Prostate gland (tissue), 2 donors: Measurements from ENCODE around the gene DLGAP1. TPM values are rescaled to one million over a fixed set of nuclear protein-coding genes. Genes with fewer than 3 reads are reported as not detected.

Experiments used
- DNase-seq: peaks from one replicate; pipeline ENCODE4 v3.0.0-alpha.2; 2019; ENCODE audit warnings: low spot score
- H3K27ac ChIP-seq, 2 donors: fragments of 200-600 bp; sonication (generic); 2 replicates each; pipeline ENCODE4 v1.5.1; 2017 to 2019
- H3K27me3 ChIP-seq: fragments of 200-600 bp; sonication (generic); replicated peaks from 2 replicates; pipeline ENCODE4 v1.5.1; 2019; ENCODE audit not compliant: insufficient read depth
- H3K36me3 ChIP-seq, 2 donors: fragments of 200-600 bp; sonication (generic); 1 replicate in 1 of 2; 2 replicates in 1 of 2; pipeline versions ENCODE4 v1.5.1 to v1.8.1; 2017 to 2019
- H3K4me1 ChIP-seq: fragments of 200-600 bp; sonication (generic); replicated peaks from 2 replicates; pipeline ENCODE4 v1.5.1; 2019
- H3K4me3 ChIP-seq, 2 donors: fragments of 200-600 bp; sonication (generic); 2 replicates each; pipeline ENCODE4 v1.5.1; 2017 to 2019
- H3K9me3 ChIP-seq: fragments of 200-600 bp; sonication (generic); 2 replicates; pipeline ENCODE4 v1.5.1; 2017
- POLR2A ChIP-seq: fragments of 450-650 bp; IDR thresholded peaks from one replicate; pipeline ENCODE4 v1.6.1; 2016; ENCODE audit warnings: antibody characterized with exemption, mild to moderate bottlenecking
- POLR2AphosphoS5 ChIP-seq: sonication (generic); formaldehyde crosslinking; IDR thresholded peaks from one replicate; pipeline ENCODE4 v1.6.1; 2017; ENCODE audit warnings: antibody characterized with exemption
- WGBS: methylation state at CpG from one replicate; pipeline ENCODE4 v1.1.5; 2018; 5-methylcytosine and 5-hydroxymethylcytosine counted together
- intact Hi-C: fragments of 100-400 bp; cut with DNase I; formaldehyde crosslinking; loops from one replicate; pipeline ENCODE4 v1.14.2; 2022
- total RNA-seq, 2 donors: library from RNA; depleted of rRNA; stranded (reverse); fragments of >200 nt; gene quantifications; one replicate each; pipeline ENCODE4 v1.1.0, GENCODE V29; 2016
- TF ChIP-seq, protein P1 (sequence below), 4 experiments: fragments of 200-600 bp in 2 of 4; fragments of 450-650 bp in 2 of 4; sonication (generic) in 2 of 4; IDR thresholded peaks; 1 replicate in 3 of 4; 2 replicates in 1 of 4; pipeline ENCODE4 v1.5.1; 2016 to 2019; ENCODE audit warnings: antibody characterized with exemption in 4 of 4, mild to moderate bottlenecking in 2 of 4, moderate library complexity in 2 of 4

Gene DLGAP1
- total RNA-seq, 2 donors from 2014 or later: 42.2 to 66.7 TPM

DNA sequence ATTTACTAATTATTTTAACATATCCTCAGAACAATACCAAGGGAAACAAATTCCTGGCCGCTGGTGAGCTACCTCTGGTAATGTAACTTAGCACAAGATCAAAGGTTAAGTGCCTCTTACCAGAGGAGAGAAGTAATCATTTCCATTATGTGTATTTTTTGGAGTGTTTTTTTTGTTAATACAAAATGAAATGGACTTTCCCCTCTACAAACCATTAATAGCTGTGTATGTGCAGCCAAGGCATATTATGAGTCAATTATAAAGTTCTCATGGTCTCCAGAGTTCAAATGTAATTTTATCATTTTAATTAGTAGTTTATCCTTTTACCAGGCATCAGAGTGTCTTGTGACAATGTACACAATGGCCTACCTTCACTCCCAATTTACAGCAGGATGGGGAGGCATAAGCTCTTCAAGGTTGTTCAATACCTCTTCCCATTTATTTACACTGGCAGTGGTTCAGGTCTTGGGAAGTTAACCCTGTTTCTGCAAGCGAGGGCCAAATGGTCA is 762.9 kb downstream of the DLGAP1 start:
- H3K27ac ChIP-seq: no peak overlapping the region
- TF ChIP-seq POLR2AphosphoS5 (no peak), POLR2A (no peak)
- TF ChIP-seq, protein P1, sequence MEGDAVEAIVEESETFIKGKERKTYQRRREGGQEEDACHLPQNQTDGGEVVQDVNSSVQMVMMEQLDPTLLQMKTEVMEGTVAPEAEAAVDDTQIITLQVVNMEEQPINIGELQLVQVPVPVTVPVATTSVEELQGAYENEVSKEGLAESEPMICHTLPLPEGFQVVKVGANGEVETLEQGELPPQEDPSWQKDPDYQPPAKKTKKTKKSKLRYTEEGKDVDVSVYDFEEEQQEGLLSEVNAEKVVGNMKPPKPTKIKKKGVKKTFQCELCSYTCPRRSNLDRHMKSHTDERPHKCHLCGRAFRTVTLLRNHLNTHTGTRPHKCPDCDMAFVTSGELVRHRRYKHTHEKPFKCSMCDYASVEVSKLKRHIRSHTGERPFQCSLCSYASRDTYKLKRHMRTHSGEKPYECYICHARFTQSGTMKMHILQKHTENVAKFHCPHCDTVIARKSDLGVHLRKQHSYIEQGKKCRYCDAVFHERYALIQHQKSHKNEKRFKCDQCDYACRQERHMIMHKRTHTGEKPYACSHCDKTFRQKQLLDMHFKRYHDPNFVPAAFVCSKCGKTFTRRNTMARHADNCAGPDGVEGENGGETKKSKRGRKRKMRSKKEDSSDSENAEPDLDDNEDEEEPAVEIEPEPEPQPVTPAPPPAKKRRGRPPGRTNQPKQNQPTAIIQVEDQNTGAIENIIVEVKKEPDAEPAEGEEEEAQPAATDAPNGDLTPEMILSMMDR (IDR thresholded peaks at IDR 0.05): no peak
- no peaks in the 10 kb centered on the region for H3K36me3 ChIP-seq
- H3K4me1 ChIP-seq: no peaks in the 10 kb centered on the region
- WGBS: 63% methylated on average over 2 of the region's 2 CpGs
- intact Hi-C loops: no loop called here
- DNase-seq: no peak
- H3K9me3 ChIP-seq: no peaks in the 10 kb centered on the region
- H3K4me3 ChIP-seq: no peak overlapping the region
- H3K27me3 ChIP-seq: no peaks in the 10 kb centered on the region

DNA sequence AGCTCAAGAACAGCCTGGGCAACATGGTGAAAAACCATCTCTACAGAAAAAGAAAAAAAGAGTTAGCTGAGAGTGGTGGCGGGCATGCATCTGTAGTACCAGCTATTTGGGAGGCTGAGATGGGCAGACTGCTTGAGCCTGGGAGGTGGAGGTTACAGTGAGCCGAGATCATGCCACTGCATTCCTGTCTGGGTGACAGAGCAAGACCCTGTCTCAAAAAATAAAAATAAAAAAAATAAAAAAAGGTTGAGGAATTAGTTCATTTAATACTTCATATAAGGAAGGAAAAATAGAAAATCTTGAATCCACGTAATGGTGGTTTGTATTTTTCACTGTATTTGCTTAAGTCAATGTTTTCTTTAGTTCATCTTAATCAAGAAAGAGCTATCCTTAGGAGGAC is 763.4 kb downstream of the DLGAP1 start:
- no peak for DNase-seq
- no peak overlapping the region for H3K27ac ChIP-seq
- H3K27me3 ChIP-seq: no peaks in the 10 kb centered on the region
- no peaks in the 10 kb centered on the region for H3K4me1 ChIP-seq
- intact Hi-C loops: no loop called here
- 90% methylated on average over 3 of the region's 3 CpGs for WGBS
- no peaks in the 10 kb centered on the region for H3K36me3 ChIP-seq
- H3K4me3 ChIP-seq: no peak overlapping the region
- TF ChIP-seq POLR2A (no peak), POLR2AphosphoS5 (no peak)
- TF ChIP-seq, protein P1 (IDR thresholded peaks at IDR 0.05): no peak
- no peaks in the 10 kb centered on the region for H3K9me3 ChIP-seq

DNA sequence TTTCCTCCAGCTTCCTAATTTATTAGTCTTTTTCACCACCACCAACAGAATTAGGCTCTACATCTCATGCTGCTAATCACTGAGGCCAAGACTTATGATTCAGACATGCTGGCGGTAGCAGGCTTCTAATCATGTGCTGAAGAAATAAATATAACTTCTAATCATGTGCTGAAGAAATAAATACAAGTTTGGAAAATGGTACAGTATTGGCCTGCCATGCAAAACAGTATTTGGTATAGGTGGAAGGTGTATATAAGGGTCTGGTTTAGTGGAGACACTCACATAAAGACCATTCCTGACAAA is 764.4 kb downstream of the DLGAP1 start:
- H3K4me1 ChIP-seq: no peaks in the 10 kb centered on the region
- no peak for TF ChIP-seq POLR2AphosphoS5
- TF ChIP-seq, protein P1 (IDR thresholded peaks at IDR 0.05): no peak
- no peak for TF ChIP-seq POLR2A
- no peak overlapping the region for H3K27ac ChIP-seq
- H3K36me3 ChIP-seq: no peaks in the 10 kb centered on the region
- H3K27me3 ChIP-seq: no peaks in the 10 kb centered on the region
- 83% methylated on average over 1 of the region's 1 CpG for WGBS
- no peaks in the 10 kb centered on the region for H3K9me3 ChIP-seq
- no peak overlapping the region for H3K4me3 ChIP-seq
- intact Hi-C loops: no loop called here
- DNase-seq: no peak

DNA sequence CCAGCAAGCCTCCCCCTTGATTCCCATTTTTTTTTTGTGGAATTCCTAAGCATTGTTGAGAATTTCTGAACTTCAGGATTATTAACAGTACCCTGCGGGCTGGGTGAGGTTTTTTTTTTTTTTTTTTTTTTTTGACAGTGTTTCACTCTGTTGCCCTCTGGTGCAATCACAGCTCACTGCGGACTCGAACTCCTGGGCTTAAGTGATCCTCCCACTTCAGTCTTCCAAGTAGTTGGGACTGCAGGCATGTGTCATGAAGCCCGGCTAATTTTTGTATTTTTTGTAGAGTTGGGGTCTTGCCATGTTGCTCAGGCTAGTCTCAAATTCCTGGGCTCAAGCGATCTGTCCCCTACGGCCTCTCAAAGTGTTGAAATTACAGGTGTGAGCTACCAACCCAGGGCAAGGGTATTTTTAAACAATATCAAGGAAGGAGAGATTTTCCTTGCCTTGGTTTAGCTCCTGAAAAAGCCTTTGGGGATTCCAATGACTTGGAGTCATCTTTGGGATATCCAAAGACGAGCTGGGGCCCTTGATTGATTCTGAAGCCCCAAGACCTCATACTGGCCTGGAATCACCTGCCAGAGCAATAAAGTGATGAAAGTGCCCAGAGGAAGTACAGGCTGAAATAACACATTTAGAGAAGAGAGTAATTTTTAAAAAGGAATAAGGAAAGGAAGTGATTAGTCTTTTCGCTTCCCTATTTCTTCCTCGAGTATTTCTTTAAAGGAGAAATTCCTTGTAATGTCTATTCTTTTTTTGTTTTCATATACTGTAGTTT is 764.9 kb downstream of the DLGAP1 start:
- TF ChIP-seq POLR2AphosphoS5: no peak
- H3K27me3 ChIP-seq: no peaks in the 10 kb centered on the region
- 83% methylated on average over 9 of the region's 9 CpGs for WGBS
- no peaks in the 10 kb centered on the region for H3K4me1 ChIP-seq
- intact Hi-C loops: no loop called here
- H3K27ac ChIP-seq: no peak overlapping the region
- no peak for DNase-seq
- no peak overlapping the region for H3K4me3 ChIP-seq
- H3K36me3 ChIP-seq: no peaks in the 10 kb centered on the region
- H3K9me3 ChIP-seq: no peaks in the 10 kb centered on the region

DNA sequence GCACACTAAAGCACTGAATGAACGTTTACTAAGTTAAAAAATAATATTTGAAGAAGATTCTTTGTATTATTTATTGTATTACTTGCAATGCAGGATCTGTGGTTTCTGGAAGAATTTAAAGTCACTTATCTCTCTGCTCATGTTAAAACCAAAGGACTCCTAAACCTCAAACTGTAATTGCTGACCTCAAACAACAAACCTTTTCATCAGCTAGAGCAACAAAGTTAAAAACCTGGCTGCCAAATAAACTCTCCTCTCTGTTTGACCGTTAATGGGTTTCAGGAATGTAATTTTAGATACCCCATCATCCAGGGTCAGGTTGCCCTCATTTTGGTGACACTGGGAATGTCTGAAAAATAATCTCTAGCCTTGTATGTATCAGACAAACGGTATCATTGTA is 766.0 kb downstream of the DLGAP1 start:
- Histone ChIP-seq H3K36me3 (no peaks in the 10 kb centered on the region), H3K4me1 (no peaks in the 10 kb centered on the region), H3K4me3 (no peak overlapping the region), H3K9me3 (no peaks in the 10 kb centered on the region), H3K27me3 (no peaks in the 10 kb centered on the region), H3K27ac (no peak overlapping the region)
- DNase-seq: no peak
- intact Hi-C loops: no loop called here
- TF ChIP-seq, protein P1 (IDR thresholded peaks at IDR 0.05): no peak
- TF ChIP-seq POLR2A: no peak
- TF ChIP-seq POLR2AphosphoS5: no peak
- WGBS: 35% methylated on average over 3 of the region's 3 CpGs
